ENCODE measurements around the gene ZNF829. TPM values are rescaled to one million over a fixed set of nuclear protein-coding genes. Genes with fewer than 3 reads are reported as not detected.

Gene ZNF829
- total RNA-seq = 1 to 10 TPM in 1 of 2 donors, under 1 TPM in 1; 0.73 to 1.3 TPM
- long read RNA-seq = 0 reads

DNA sequence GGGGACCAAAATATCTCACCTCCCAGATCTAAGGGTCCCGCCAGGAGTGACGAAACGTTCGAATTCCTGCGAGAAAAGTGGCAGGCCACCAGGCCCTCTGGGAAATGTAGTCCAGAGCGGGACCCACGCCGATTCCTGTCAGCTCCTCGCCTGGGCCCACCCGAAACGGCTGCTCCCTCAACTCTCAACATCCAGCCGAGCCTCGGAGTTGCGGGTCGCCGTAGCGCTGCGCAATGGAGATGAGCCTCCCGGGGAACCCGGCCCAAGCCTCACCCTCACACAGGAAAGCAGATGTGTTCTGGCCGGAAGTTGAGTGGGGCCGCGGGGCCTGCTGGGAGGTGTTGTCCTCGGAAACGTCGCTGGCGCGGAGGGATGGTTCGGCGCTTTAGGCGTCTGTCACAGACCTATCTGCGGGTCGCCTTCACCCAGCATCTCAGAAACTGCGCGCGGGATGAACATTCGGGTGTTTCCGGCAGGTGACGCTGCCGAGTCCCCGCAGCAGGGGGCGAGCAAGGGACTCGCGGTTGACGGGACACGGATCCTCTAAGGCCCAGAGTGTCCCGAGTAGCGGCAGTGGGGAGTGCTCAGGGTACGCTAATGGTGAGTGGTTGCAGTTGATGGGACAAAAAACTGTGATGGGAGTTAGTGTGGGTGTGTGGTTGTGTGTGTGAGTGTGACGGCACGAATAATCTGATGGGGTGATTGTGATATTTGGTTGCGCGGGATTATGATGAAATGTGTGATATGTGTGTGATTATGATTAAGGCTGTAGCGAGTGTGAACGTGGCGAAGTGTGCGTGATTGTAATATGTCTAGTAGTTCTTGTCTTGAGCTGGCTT lies at the start of gene ZNF829, which contains the start of gene ZNF568:
TSS of gene ZNF829 (minus strand) at position 300 of the 839 bp plus-strand sequence. CDS start 1,124 bp downstream, outside the sequence.
TSS of gene ZNF568 (plus strand) at position 341 of the 839 bp plus-strand sequence. CDS start 6,439 bp downstream, outside the sequence.
- DNase-seq = peak; percentile 88
- intact Hi-C loops (cut with DNase I, micrococcal nuclease) = no loop called here
- peak; percentile 99 for ATAC-seq

DNA sequence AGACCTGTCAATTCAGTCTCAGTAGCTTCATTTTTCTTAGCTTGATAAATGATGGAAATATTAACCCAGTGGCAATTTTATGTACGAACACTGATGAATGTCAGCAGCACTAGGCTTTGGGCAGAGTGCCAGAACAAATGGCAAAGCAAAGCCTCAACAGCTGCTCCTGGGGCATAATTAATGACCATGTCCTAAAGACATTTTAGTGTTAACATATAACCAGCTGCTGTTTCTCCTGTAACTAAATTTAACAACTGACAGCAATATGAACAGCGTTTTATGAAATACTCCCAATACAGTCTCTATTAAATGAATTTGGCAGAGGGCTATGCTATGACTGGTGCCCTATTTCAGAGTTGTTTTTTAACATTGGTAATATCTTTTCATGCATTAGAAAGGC lies 47.2 kb upstream of the ZNF829 start:
- DNase-seq (no peak), ATAC-seq (no peak)
- intact Hi-C loops (cut with DNase I, micrococcal nuclease) = no loop called here

DNA sequence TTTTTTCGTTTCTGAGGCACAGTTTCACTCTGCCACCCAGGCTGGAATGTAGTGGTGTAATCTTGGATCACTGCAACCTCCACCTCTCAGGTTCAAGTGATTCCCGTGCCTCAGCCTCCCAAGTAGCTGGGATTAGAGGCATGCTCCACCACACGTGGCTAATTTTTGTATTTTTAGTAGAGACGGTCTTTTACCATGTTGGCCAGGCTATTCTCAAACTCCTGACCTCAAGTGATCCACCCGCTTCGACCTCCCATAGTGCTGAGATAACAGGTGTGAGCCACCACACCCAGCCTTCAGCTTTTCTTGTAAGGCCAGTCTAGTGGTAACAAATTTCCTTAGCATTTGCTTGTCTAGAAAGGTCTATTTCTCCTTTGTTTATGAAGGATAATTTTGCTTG lies 46.3 kb upstream of the ZNF829 start:
- no peak for ATAC-seq
- intact Hi-C loops (cut with DNase I, micrococcal nuclease) = no loop called here

DNA sequence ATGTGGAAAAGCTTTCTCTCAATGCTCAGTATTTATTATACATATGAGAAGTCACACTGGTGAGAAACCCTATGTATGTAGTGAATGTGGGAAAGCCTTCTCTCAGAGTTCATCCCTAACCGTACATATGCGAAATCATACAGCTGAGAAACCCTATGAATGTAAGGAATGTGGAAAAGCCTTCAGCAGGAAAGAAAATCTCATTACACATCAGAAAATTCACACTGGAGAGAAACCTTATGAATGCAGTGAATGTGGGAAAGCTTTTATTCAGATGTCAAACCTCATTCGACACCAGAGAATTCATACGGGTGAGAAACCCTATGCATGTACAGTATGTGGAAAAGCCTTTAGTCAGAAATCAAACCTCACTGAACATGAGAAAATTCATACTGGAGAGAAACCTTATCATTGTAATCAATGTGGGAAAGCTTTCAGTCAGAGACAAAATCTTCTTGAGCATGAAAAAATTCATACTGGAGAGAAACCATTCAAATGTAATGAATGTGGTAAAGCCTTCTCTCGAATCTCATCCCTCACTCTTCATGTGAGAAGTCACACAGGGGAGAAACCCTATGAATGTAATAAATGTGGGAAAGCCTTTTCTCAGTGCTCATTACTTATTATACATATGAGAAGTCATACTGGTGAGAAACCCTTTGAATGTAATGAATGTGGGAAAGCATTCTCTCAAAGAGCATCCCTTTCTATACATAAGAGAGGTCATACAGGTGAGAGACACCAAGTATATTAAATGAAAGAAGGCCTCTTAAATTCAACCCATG lies 34.4 kb upstream of the ZNF829 start:
- no peak for ATAC-seq
- DNase-seq = no peak
- intact Hi-C loops (cut with DNase I, micrococcal nuclease) = no loop called here

More for the DNA sequence above, 46.3 kb upstream of the ZNF829 start:
- no peak for DNase-seq

DNA sequence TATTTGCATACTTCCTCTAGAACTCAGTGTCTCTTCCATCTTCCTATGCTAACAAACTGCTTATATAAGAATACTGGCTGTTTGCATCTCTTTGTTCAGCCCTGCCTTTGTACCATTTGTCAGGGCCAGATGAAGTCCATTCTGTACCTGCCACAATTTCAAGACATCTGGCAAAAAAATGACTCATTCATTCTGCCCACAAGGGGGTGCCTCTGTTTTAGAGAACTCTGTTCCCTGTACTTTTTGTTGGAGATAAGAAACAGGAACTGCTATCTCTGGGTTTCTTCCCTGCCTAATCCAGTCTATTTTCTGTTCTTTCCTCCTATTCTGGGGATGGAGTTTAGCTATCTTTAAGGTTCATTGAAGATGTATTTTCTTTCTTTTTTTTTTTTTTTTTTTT lies 23.1 kb upstream of the ZNF829 start:
- intact Hi-C loops (cut with DNase I, micrococcal nuclease) = no loop called here
- no peak for ATAC-seq
- DNase-seq = no peak

DNA sequence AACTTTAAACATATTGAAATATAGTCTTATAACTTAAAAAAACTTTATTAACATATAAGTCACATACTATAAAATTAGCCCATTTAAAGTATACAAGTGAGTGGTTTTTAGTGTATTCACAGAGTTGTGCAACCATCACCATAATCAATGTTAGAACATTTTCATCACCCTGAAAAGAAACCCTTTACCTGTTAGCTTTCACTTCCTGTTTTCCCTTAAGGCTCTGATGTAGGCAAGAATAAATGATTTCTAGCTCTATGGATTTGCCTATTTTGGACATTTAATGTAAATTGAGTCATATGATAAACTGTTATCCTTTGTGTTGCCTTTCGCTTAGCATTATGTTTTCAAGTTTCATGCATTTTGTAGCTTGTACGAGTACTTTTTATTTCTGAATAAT lies 15.6 kb upstream of the ZNF829 start:
- DNase-seq (no peak), ATAC-seq (no peak)

DNA sequence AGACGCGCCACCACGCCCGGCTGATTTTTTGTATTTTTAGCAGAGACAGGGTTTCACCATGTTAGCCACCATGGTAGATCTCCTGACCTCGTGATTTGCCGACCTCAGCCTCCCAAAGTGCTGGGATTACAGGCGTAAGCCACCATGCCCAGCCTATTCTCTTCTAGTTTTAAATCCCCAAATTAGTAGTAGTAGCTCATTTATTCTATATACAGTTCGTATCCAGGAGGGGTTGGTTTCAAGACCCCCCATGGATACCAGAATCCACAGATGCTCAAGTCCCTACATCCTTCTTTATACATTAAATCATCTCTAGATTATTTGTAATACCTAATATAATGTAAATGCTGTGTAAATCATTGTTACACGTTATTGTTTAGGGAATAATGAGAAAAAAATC lies 2.0 kb upstream of the ZNF829 start:
- intact Hi-C loops (cut with DNase I, micrococcal nuclease) = no loop called here
- DNase-seq (no peak), ATAC-seq (no peak)

More for the DNA sequence above, 15.6 kb upstream of the ZNF829 start:
- intact Hi-C loops (cut with DNase I, micrococcal nuclease) = no loop called here

DNA sequence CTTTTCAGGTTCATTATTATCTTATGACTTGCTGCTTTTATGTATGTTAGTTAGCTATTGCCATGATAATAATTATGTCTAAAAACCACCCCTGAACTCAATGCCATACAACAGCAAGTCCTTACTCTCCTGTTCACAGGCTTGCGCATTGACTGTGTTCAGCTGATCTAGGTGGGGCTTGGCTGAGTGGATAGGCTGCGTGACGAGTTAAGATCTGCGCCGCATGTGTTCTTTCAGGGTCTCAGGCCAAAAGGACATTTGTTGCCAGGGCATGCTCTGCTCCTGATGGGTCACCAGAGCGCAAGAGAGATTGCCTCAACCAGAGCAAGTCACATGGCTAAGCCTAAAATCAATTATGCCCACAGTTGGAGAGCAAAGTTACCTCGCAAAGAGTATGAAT lies 900 bp upstream of the ZNF829 start:
- DNase-seq = no peak
- intact Hi-C loops (cut with DNase I, micrococcal nuclease) = no loop called here
- ATAC-seq = no peak

DNA sequence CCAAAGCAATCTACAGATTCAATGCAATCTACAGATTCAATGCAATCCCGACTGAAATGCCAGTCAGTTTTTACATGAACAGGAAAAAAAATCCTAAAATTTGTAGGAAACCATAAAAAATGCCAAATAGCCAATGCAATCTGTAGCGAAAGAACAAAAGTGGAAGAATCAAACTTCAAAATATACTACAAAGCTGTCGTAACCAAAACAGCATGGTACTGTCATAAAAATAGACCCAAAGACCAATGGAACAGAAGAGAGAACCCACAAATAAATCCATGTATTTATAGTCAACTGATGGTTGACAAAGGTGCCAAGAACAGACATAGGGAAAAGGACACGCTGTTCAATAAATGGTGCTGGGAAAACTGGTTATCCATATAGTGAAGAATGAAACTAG lies 17.7 kb downstream of the ZNF829 start:
- ATAC-seq = no peak
- intact Hi-C loops (cut with DNase I, micrococcal nuclease) = no loop called here
- no peak for DNase-seq

DNA sequence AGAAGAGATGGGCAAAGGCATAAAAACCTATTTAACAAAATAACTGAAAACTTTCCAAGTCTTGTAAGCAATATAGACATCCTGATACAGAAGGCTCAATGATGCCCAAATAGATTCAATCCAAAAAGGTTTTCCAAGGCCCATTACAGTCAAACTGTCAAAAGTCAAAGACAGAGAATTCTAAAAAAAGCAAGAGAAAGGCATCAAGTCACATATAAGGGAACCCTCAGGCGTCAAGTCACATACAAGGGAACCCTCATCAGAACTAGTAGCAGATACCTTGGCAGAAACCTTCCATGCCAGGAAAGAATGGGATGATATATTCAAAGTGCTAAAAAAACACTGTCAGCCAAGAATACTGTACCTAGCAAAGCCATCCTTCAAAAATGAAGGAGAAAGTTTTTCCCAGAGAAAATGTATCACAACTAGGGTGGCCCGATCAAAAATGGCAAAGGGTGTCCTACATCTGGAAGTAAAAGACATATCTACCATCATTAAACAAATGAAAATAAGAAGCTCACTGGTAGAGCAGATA lies 21.2 kb downstream of the ZNF829 start:
- ATAC-seq (no peak), DNase-seq (no peak)
- intact Hi-C loops (cut with DNase I, micrococcal nuclease) = no loop called here

DNA sequence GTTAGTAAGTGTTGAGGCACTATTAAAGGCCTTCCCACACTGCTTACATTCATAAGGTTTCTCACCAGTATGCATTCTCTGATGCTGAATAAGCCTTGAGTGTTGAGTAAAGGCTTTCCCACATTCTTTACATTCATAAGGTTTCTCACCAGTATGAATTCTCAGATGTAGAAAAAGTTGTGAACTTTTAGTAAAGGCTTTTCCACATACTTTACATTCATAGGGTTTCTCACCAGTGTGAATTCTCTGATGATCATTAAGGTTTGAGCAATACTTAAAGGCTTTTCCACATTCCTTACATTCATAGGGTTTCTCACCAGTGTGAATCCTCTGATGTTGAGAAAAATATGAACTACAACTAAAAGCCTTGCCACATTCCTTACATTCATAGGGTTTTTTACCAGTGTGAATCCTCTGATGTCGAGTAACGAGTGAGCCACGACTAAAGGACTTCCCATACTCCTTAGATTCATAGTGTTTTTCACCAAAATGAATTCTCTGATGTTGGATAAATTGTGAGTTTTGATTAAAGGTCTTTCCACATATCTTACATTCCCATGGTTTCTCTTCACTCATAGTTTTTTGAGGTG lies 24.2 kb downstream of the ZNF829 start:
- no peak for ATAC-seq
- intact Hi-C loops (cut with DNase I, micrococcal nuclease) = no loop called here
- no peak for DNase-seq

DNA sequence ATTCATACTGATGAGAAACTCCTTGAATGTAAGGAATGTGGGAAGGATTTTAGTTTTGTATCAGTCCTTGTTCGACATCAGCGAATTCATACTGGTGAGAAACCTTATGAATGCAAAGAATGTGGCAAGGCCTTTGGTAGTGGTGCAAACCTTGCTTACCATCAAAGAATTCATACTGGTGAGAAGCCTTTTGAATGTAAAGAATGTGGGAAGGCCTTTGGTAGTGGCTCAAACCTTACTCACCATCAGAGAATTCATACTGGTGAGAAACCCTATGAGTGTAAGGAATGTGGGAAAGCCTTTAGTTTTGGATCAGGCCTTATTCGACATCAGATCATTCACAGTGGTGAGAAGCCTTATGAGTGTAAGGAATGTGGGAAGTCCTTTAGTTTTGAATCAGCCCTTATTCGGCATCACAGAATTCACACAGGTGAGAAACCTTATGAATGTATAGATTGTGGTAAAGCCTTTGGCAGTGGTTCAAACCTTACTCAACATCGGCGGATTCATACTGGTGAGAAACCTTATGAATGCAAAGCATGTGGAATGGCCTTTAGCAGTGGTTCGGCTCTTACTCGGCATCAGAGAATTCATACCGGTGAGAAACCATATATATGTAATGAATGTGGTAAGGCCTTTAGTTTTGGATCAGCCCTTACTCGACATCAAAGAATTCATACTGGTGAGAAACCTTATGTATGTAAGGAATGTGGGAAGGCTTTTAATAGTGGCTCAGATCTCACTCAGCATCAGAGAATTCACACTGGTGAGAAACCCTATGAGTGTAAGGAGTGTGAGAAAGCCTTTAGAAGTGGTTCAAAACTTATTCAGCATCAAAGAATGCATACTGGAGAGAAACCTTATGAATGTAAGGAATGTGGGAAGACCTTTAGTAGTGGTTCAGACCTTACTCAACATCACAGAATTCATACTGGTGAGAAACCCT lies 38.8 kb downstream of the ZNF829 start:
- no peak for DNase-seq
- ATAC-seq = no peak
- intact Hi-C loops (cut with DNase I, micrococcal nuclease) = no loop called here

DNA sequence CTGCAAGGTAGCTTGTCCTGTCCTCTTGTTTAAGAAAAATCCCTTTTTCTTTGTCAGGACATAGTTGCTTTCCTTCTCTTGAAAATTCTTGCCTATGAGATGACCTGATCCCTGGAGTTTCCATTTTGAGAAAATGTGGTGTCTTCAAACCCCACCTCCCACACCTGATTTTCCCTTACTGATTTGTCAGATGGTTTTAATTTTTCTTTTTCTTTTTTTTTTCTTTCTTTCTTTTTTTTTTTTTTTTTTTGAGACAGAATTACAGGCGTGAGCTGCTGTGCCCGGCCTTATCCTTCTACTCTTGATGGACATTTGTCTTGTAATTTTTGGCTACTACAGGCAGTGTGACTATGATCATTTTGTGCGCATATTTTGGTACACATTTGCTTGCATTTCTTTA lies 64.2 kb downstream of the ZNF829 start:
- no peak for ATAC-seq
- DNase-seq = no peak
- intact Hi-C loops (cut with DNase I, micrococcal nuclease) = no loop called here

DNA sequence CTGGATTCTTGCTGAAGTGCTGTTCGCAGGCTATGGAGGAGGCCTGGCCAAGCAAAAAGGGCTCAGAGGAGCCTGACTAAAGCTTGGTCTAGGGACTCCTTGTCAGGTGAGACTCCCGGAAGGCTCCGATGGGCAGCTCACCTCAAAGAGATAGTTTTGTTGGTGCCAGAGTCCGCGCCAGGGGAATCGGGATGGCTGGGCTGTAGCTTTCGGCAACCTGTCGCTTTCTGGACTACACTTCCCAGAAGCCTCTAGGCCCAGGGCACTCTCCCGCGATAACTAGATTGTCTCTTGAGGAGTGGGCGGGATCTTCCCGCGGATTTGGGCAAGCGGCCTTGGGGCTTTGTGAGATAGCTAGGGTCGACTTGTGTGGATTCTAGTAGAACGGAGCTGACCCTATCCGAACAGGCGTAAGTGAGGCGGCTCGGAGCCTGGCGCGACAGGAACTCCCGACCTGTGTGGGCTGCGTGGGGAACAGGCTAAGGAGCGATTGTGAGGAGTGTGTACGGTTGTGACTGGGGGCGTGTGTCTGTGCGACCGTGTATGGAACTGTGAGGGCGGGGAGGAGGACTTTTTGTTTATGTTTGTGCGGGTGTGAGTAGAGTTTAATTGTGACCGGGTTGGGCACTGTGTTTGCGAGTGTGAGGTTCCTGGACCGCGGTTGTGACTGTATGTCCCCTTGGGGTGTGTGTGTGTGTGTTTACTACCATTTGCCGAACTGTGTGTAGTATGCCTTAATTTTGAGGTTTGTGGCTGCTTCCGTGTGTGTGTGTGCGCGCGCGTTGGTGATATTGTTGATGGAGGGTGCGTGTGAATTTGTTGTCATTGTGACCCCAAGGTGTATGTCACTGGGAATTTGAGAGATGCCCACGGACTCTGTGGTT lies 65.3 kb downstream of the ZNF829 start, which contains the start of gene ZNF345:
TSS of gene ZNF345 (plus strand) at position 318 of the 884 bp plus-strand sequence. CDS start 25,955 bp downstream, outside the sequence.
- ATAC-seq (peak; percentile 95), DNase-seq (peak; percentile 89 to 92)
- intact Hi-C loops (cut with DNase I, micrococcal nuclease) = no loop called here

DNA sequence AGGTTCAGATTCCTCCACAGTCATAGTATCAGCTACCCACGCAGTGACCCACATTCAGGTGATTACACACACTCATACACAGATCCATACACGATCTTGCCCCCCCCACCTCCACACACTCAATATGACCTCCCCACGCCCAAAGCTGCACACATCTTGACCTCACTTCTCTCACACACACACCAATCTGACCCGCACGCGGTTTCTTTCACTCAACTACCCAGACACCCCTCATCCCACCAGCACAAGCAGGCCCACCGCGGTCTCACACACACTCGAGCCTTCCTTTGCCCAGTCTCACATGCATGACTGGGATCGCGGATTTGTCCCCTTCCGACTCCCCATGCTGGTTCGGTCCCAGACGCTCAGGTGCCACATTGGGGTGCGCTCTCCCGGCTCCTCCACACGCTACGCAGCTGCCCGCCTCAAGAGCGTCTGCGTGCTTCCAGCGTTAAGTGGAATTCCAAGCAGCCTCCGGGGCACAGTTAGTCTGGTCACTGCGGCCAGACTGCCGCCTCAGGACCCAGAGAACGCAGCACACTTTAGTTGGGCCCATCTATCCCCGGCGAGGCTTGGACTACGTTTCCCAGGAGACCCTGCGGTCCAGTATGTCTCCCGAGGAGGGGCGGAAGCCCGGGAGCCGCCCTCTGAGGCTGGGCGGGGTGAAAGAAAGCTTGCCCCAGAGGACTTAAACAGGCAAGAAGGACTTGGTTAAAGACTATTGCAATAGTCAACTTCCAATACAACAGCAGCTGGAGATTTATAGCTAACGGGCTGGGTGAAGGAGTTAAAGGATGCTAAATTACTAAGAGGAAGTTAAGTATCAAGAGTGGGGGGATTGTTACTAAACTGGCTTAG lies 66.2 kb downstream of the ZNF829 start:
- ATAC-seq (peak; percentile 95), DNase-seq (peak; percentile 92 to 93)
- intact Hi-C loops (cut with DNase I, micrococcal nuclease) = no loop called here

DNA sequence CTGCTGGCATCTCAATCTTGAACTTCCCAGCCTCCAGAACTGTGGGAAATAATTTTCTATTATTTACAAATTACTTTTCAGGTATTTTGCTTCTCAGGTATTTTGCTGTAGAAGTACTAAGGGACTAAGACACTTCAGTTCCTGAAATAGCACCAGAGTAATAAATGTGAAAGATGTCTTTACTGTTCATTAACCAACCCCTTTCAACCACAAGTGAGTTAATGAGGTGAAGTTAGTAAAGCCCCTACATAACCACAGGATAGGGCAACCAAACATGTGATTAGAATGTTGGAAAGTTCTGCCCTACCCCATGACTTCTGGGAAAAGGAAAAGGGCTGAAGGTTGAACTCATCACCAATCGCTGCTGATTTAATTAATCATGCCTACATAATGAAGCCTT lies 68.1 kb downstream of the ZNF829 start:
- DNase-seq (no peak), ATAC-seq (no peak)
- intact Hi-C loops (cut with DNase I, micrococcal nuclease) = no loop called here

All from left colon (tissue), 2 donors.